ENCODE measurements around the gene TBC1D5.

DNA sequence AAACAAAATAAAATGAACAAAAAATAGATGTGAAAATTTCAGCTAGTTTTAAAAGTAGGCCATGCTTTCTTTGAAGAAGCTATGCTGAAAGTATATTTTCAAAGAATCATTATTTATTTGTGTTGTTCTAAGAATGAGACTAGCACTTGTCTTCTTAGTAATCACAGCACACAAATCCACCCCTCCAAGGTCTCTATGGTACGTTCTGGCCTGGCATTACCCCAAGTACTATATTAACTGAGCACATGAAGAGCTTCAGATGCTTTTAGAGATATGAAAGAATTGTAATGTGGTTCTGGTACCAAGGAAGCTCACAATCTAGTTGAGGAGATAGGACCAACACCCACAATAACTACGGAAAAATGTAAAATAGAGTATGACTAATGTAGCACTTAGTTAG is 441.2 kb downstream of the TBC1D5 start:
- TF ChIP-seq EZH2phosphoT487 (IDR thresholded peaks at IDR 0.05; ENCODE audit: insufficient read depth, low read depth), result no peak
- TF ChIP-seq EZH2 (IDR thresholded peaks at IDR 0.05; ENCODE audit: insufficient read depth, poor library complexity, severe bottlenecking), result no peak

Data from GM23248 (cell line).